Neural cell (in vitro differentiated cells): ENCODE data around the gene PSMG4. TPM values are rescaled to one million over a fixed set of nuclear protein-coding genes. Genes with fewer than 3 reads are reported as not detected.
"Not testable (repeated sequence)": the region's sequence is repeated elsewhere in the genome, so short reads cannot be mapped to it uniquely, and the experiment has no call there.

Source experiments
- H2AFZ ChIP-seq: fragments of 200-600, 300-800 bp; sonication (generic), shearing (Covaris generic); 2 replicates; pipeline ENCODE4 v1.6.0; 2014; ENCODE audit warnings: low read depth, mild to moderate bottlenecking, antibody characterized with exemption, low read length, moderate library complexity
- H3F3A ChIP-seq: fragments of 200-600 bp; shearing (Covaris generic); 2 replicates; pipeline ENCODE4 v1.6.1; 2016; ENCODE audit warnings: mild to moderate bottlenecking, moderate library complexity, mixed read lengths, antibody characterized with exemption, low read length; ENCODE audit not compliant: insufficient read depth, poor library complexity, severe bottlenecking
- H3K27ac ChIP-seq: fragments of 200-600, 300-800 bp; sonication (generic), shearing (Covaris generic); 2 replicates; pipeline ENCODE4 v1.5.1; 2014; ENCODE audit warnings: mild to moderate bottlenecking, low read length, moderate library complexity
- H3K27me3 ChIP-seq: fragments of 300-800, 200-600 bp; sonication (generic), shearing (Covaris generic); 2 replicates; pipeline ENCODE4 v1.6.0; 2014; ENCODE audit warnings: mild to moderate bottlenecking, low read depth, low read length, moderate library complexity; ENCODE audit not compliant: insufficient read depth
- H3K36me3 ChIP-seq: fragments of 300-800, 200-600 bp; sonication (generic), shearing (Covaris generic); 2 replicates; pipeline ENCODE4 v1.5.1; 2014; ENCODE audit warnings: mild to moderate bottlenecking, antibody characterized with exemption, low read length, moderate library complexity; ENCODE audit not compliant: insufficient read depth
- H3K4me2 ChIP-seq: fragments of 300-800, 200-600 bp; sonication (generic), shearing (Covaris generic); 2 replicates; pipeline ENCODE4 v1.6.0; 2014; ENCODE audit warnings: mild to moderate bottlenecking, low read length
- H3K4me3 ChIP-seq: fragments of 300-800, 200-600 bp; sonication (generic), shearing (Covaris generic); 2 replicates; pipeline ENCODE4 v1.5.1; 2014; ENCODE audit warnings: mild to moderate bottlenecking, low read length, moderate library complexity
- H3K79me2 ChIP-seq: fragments of 200-600 bp; shearing (Covaris generic); replicated peaks from 2 replicates; pipeline ENCODE4 v1.6.0; 2014; ENCODE audit warnings: mild to moderate bottlenecking, low read length, moderate library complexity; ENCODE audit not compliant: insufficient read depth
- H3K9ac ChIP-seq: fragments of 300-800, 200-600 bp; sonication (generic), shearing (Covaris generic); 2 replicates; pipeline ENCODE4 v1.6.1; 2016; ENCODE audit warnings: mild to moderate bottlenecking, low read length, mixed read lengths
- H3K9me2 ChIP-seq: fragments of 200-600 bp; shearing (Covaris generic); 2 replicates; pipeline ENCODE4 v1.6.1; 2016; ENCODE audit warnings: mild to moderate bottlenecking, low read length, mixed read lengths; ENCODE audit not compliant: insufficient read depth
- H3K9me3 ChIP-seq: fragments of 200-600, 300-800 bp; sonication (generic), shearing (Covaris generic); 2 replicates; pipeline ENCODE4 v1.6.1; 2016; ENCODE audit warnings: mild to moderate bottlenecking, mixed run types, low read length, moderate library complexity, mixed read lengths
- H4K20me1 ChIP-seq: fragments of 200-600 bp; shearing (Covaris generic); 2 replicates; pipeline ENCODE4 v1.6.1; 2016; ENCODE audit warnings: mild to moderate bottlenecking, mixed run types; ENCODE audit not compliant: insufficient read depth
- CTCF ChIP-seq: fragments of 450-650 bp; IDR thresholded peaks from 2 replicates; pipeline ENCODE4 v1.5.1; 2014; ENCODE audit warnings: antibody characterized with exemption, mild to moderate bottlenecking, moderate library complexity; ENCODE audit not compliant: poor library complexity, severe bottlenecking
- EP300 ChIP-seq: fragments of 450-650 bp; conservative IDR thresholded peaks from 2 replicates; pipeline ENCODE4 v1.6.1; 2014; ENCODE audit warnings: antibody characterized with exemption, mild to moderate bottlenecking, moderate library complexity; ENCODE audit not compliant: poor library complexity, severe bottlenecking
- EZH2 ChIP-seq: fragments of 200-600, 300-800 bp; shearing (Covaris generic), sonication (generic); IDR thresholded peaks from 2 replicates; pipeline ENCODE4 v1.6.1; 2014; ENCODE audit warnings: antibody characterized with exemption, low read length, borderline replicate concordance, mild to moderate bottlenecking; ENCODE audit not compliant: insufficient read depth, poor library complexity, severe bottlenecking
- MXI1 ChIP-seq: fragments of 450-650 bp; conservative IDR thresholded peaks from 2 replicates; pipeline ENCODE4 v1.6.1; 2014; ENCODE audit warnings: antibody characterized with exemption, mild to moderate bottlenecking; ENCODE audit not compliant: poor library complexity, severe bottlenecking
- POLR2AphosphoS5 ChIP-seq: IDR thresholded peaks from 2 replicates; pipeline ENCODE4 v1.6.1; 2012
- RAD21 ChIP-seq: fragments of 450-650 bp; conservative IDR thresholded peaks from 2 replicates; pipeline ENCODE4 v1.6.1; 2014; ENCODE audit warnings: antibody characterized with exemption, mild to moderate bottlenecking, moderate library complexity
- REST ChIP-seq: IDR thresholded peaks from 2 replicates; pipeline ENCODE4 v1.6.1; 2012; ENCODE audit warnings: borderline replicate concordance
- SMC3 ChIP-seq: fragments of 450-650 bp; conservative IDR thresholded peaks from 2 replicates; pipeline ENCODE4 v1.6.1; 2014; ENCODE audit warnings: antibody characterized with exemption, mild to moderate bottlenecking, moderate library complexity; ENCODE audit not compliant: poor library complexity
- TAF1 ChIP-seq: IDR thresholded peaks from 2 replicates; pipeline ENCODE4 v1.6.1; 2012; ENCODE audit warnings: low read depth
- polyA plus RNA-seq: library from polyadenylated mRNA; depleted of rRNA; stranded (reverse); fragments of >200 nt; gene quantifications from 2 replicates; pipeline ENCODE4 v1.2.3, GENCODE V29; 2014

Gene PSMG4
- polyA plus RNA-seq, 1 donor from 2014 or later, result 52.0 TPM

- no peaks in the 10 kb centered on the region for H3F3A ChIP-seq
- H3K79me2 ChIP-seq, result peaks cover 22% of the 10 kb centered on the region
- no peak for TF ChIP-seq EP300
- TF ChIP-seq TAF1, result no peak
- TF ChIP-seq RAD21, result no peak
- TF ChIP-seq SMC3, result no peak
- no peak for TF ChIP-seq EZH2
- TF ChIP-seq CTCF, result no peak
- TF ChIP-seq REST, result no peak
- no peak for TF ChIP-seq MXI1
- TF ChIP-seq POLR2AphosphoS5, result no peak
- H4K20me1 ChIP-seq, result no peaks in the 10 kb centered on the region
- no peak overlapping the region for H3K4me2 ChIP-seq
- H3K27ac ChIP-seq, result no peak overlapping the region
- no peak overlapping the region for H2AFZ ChIP-seq
- H3K4me3 ChIP-seq, result no peak overlapping the region
- H3K9ac ChIP-seq, result no peak overlapping the region
- no peaks in the 10 kb centered on the region for H3K9me2 ChIP-seq
- no peaks in the 10 kb centered on the region for H3K27me3 ChIP-seq
- peaks cover 11% of the 10 kb centered on the region for H3K36me3 ChIP-seq
- H3K9me3 ChIP-seq, result no peaks in the 10 kb centered on the region
Measured at GRCh38 chr6:3242768-3243167, 16.0 kb upstream of the PSMG4 start.

DNA sequence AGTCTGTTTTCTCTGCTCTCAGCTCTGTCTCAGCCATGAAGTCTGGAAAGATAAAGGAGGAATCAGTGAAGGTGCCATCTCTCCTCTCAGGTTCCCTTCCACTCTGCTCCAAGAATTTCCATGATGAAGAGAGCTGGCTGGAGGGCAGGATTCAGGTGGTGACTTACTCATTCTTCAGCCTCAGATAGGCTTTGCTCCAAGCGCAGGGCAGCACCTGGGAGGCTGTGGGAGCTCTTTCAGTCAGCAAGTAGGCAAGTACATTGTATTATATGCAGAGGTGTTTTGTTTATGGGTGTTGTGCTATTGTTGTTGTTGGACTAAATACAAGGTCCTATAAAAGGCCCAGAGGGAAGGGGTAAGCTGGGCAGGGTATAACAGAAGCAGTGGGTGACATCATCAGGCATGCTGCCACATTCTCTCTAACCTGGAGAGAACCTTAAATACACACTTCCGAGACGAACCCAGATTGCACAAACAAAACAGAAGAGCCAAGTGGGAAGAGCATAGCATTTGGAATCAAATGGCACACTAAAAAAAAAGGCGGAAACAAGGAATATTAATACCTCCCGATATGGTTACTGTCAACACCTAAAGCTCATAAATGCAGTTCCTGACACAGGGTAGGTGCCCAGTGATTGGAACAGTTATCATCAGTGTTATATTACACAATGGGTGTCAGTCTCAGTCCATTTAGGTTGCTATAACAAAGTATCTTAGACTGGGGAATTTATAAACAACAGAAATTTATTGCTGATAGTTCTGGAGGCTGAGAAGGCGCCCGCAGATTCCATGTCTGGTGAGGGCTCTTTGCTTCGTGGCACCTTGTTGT, 14.5 kb upstream of the PSMG4 start:
- no peaks in the 10 kb centered on the region for H3F3A ChIP-seq
- no peak for TF ChIP-seq TAF1
- TF ChIP-seq EP300, result no peak
- no peak for TF ChIP-seq CTCF
- no peak for TF ChIP-seq REST
- TF ChIP-seq MXI1, result no peak
- no peak for TF ChIP-seq RAD21
- no peak for TF ChIP-seq EZH2
- TF ChIP-seq SMC3, result no peak
- no peak for TF ChIP-seq POLR2AphosphoS5
- no peaks in the 10 kb centered on the region for H3K27me3 ChIP-seq
- peaks cover 9% of the 10 kb centered on the region for H3K36me3 ChIP-seq
- no peak overlapping the region for H3K9ac ChIP-seq
- no peaks in the 10 kb centered on the region for H3K9me3 ChIP-seq
- no peak overlapping the region for H2AFZ ChIP-seq
- peaks cover 26% of the 10 kb centered on the region for H3K79me2 ChIP-seq
- H3K4me3 ChIP-seq, result no peak overlapping the region
- H4K20me1 ChIP-seq, result no peaks in the 10 kb centered on the region
- no peak overlapping the region for H3K27ac ChIP-seq
- H3K9me2 ChIP-seq, result no peaks in the 10 kb centered on the region
- no peak overlapping the region for H3K4me2 ChIP-seq

GRCh38 chr6:3244832-3245161, 13.9 kb upstream of the PSMG4 start:
- H3K9ac ChIP-seq, H3K27ac ChIP-seq, H3K9me3 ChIP-seq, H3F3A ChIP-seq, H3K9me2 ChIP-seq, H3K36me3 ChIP-seq, H2AFZ ChIP-seq, H3K27me3 ChIP-seq, H3K4me2 ChIP-seq, H3K4me3 ChIP-seq, H4K20me1 ChIP-seq: not testable (repeated sequence)
- H3K79me2 ChIP-seq, result peaks cover 31% of the 10 kb centered on the region
